PC-9 (cell line): Measurements from ENCODE around the gene PRDM13.

Source experiments
- EZH2 ChIP-seq: fragments of 200-600 bp; sonication (generic); IDR thresholded peaks from 2 replicates; pipeline ENCODE4 v1.8.0; 2017; ENCODE audit warnings: antibody characterized with exemption, low read depth
- TF ChIP-seq, protein P1 (sequence below): fragments of 200-600 bp; sonication (generic); conservative IDR thresholded peaks from 2 replicates; pipeline ENCODE4 v1.6.1; 2017; ENCODE audit warnings: mixed run types, antibody characterized with exemption, mild to moderate bottlenecking, moderate library complexity

DNA sequence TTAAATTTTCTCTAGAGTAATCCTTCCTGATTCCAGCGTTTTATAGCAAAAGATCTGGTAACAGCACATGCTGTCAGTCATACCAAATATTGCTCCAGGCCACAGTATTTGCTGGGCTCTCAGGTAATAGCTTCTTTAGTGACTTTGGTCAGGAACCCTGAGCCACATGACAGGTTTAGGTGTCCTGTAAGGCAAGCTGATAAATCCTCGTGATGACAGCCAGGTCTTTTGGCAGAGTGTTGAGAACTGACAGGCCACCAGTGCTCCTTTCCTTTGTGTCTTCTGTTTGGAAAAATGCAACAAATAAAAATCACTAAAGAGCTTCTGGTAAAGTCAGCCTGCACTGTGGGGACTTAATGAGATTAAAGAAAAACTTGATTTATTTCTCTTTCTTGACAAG, 34.6 kb downstream of the PRDM13 start:
- TF ChIP-seq, protein P1, sequence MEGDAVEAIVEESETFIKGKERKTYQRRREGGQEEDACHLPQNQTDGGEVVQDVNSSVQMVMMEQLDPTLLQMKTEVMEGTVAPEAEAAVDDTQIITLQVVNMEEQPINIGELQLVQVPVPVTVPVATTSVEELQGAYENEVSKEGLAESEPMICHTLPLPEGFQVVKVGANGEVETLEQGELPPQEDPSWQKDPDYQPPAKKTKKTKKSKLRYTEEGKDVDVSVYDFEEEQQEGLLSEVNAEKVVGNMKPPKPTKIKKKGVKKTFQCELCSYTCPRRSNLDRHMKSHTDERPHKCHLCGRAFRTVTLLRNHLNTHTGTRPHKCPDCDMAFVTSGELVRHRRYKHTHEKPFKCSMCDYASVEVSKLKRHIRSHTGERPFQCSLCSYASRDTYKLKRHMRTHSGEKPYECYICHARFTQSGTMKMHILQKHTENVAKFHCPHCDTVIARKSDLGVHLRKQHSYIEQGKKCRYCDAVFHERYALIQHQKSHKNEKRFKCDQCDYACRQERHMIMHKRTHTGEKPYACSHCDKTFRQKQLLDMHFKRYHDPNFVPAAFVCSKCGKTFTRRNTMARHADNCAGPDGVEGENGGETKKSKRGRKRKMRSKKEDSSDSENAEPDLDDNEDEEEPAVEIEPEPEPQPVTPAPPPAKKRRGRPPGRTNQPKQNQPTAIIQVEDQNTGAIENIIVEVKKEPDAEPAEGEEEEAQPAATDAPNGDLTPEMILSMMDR, result no peak
- TF ChIP-seq EZH2, result no peak
